Vagina (tissue), 2 donors: ENCODE data around the gene PXYLP1.

Experiments used
- CTCF ChIP-seq, 3 experiments: fragments of 450-650 bp in 2 of 3; fragments of 200-600 bp in 1 of 3; sonication (generic) in 1 of 3; IDR thresholded peaks; one replicate each; pipeline ENCODE4 v1.5.1; 2017 to 2019; ENCODE audit warnings: antibody characterized with exemption in 3 of 3, mild to moderate bottlenecking in 2 of 3, moderate library complexity in 2 of 3
- POLR2AphosphoS5 ChIP-seq, 2 donors: sonication (generic); formaldehyde crosslinking; IDR thresholded peaks; one replicate each; pipeline ENCODE4 v1.9.0; 2017; ENCODE audit warnings: antibody characterized with exemption in 2 of 2, mild to moderate bottlenecking in 2 of 2, low read depth in 1 of 2; ENCODE audit not compliant: insufficient read depth in 1 of 2

- TF ChIP-seq CTCF (IDR thresholded peaks at IDR 0.05), result no peak
- TF ChIP-seq POLR2AphosphoS5 (IDR thresholded peaks at IDR 0.05; ENCODE audit: insufficient read depth in 1 of 2, low read depth in 1 of 2), result no peak
These were observed 94.5 kb downstream of the PXYLP1 start for GRCh38 chr3:141326123-141326522.
